GM15510 (cell line): Measurements from ENCODE around the gene USP54.

Source experiments
- POLR2A ChIP-seq: IDR thresholded peaks from 3 replicates; pipeline ENCODE4 v1.6.1; 2011; ENCODE audit warnings: borderline replicate concordance; ENCODE audit not compliant: insufficient read length; ENCODE audit errors: extremely low read depth

Gene USP54

GRCh38 chr10:73501651-73502050 lies 89.5 kb downstream of the USP54 start:
- TF ChIP-seq POLR2A, result no peak

- TF ChIP-seq POLR2A, result no peak
Observed at GRCh38 chr10:73497623-73498022, 93.5 kb downstream of the USP54 start.

- no peak for TF ChIP-seq POLR2A
Observed at GRCh38 chr10:73495884-73496674, 95.1 kb downstream of the USP54 start, which contains the start of gene PPP3CB. Gene PPP3CB (minus strand): TSS chr10:73496024. CDS start chr10:73495889, 135 bp downstream.

GRCh38 chr10:73495226-73495883 lies 95.8 kb downstream of the USP54 start:
- TF ChIP-seq POLR2A, result peak; percentile 86

- TF ChIP-seq POLR2A, result no peak
Observed at GRCh38 chr10:73494877-73495225, 96.3 kb downstream of the USP54 start.

GRCh38 chr10:73494213-73494612 lies 96.9 kb downstream of the USP54 start:
- no peak for TF ChIP-seq POLR2A

GRCh38 chr10:73493781-73494180 lies 97.4 kb downstream of the USP54 start:
- no peak for TF ChIP-seq POLR2A

- TF ChIP-seq POLR2A, result no peak
Observed at GRCh38 chr10:73486601-73487000, 104.5 kb downstream of the USP54 start.

- TF ChIP-seq POLR2A, result no peak
Observed at GRCh38 chr10:73485320-73485719, 105.8 kb downstream of the USP54 start.

- no peak for TF ChIP-seq POLR2A
Observed at GRCh38 chr10:73480158-73480557, 111.0 kb downstream of the USP54 start.

GRCh38 chr10:73478636-73479035 lies 112.5 kb downstream of the USP54 start:
- TF ChIP-seq POLR2A, result no peak

- no peak for TF ChIP-seq POLR2A
Observed at GRCh38 chr10:73471226-73471625, 119.9 kb downstream of the USP54 start.

- TF ChIP-seq POLR2A, result no peak
Observed at GRCh38 chr10:73469579-73469978, 121.6 kb downstream of the USP54 start.

- TF ChIP-seq POLR2A, result no peak
Observed at GRCh38 chr10:73467206-73467605, 123.9 kb downstream of the USP54 start.

- TF ChIP-seq POLR2A, result no peak
Observed at GRCh38 chr10:73465978-73466726, 125.0 kb downstream of the USP54 start.

- TF ChIP-seq POLR2A, result no peak
Observed at GRCh38 chr10:73460897-73461296, 130.2 kb downstream of the USP54 start.

- TF ChIP-seq POLR2A, result no peak
Observed at GRCh38 chr10:73459683-73460314, 131.3 kb downstream of the USP54 start.
